ENCODE measurements around the gene CADPS. TPM values are rescaled to one million over a fixed set of nuclear protein-coding genes. Genes with fewer than 3 reads are reported as not detected.
A peak's percentile ranks its signal among the peaks of the same experiment; 100 is the strongest.

Gene CADPS
- total and polyA plus RNA-seq, 9 of the 15 experiments (the other 6 are each of a cell fraction or from before 2014, with no cell fraction given), result not detected

DNA sequence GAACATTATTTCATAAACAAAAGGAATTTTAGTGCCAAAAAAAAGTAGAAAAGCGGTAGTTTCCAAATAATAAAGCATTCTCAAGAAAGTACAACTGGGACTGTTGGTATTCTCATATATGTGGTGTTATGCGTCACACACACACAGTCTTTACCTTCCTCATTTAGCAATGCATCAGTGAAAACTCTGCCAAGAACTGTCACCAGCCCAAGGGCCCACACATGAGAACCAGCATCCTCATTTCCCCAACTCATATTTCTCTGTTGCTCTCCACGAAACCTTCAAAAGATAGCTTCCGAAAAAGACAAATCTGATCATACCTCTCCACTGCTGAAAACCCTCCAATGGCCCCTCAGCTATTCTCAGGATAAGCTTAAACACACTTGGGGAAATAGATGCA is 150.7 kb downstream of the CADPS start:
- Histone ChIP-seq H3K4me2 (ENCODE audit: insufficient read depth, low read length) (no peak overlapping the region), H3K4me3 (no peak overlapping the region), H3K4me1 (replicated peaks in 1 of 2; ENCODE audit: control insufficient read depth in 2 of 2, insufficient read depth in 2 of 2, low read length in 2 of 2) (no peaks in the 10 kb centered on the region), H3K9me1 (ENCODE audit: control insufficient read depth, insufficient read depth, low read length) (no peaks in the 10 kb centered on the region), H3K79me2 (ENCODE audit: control insufficient read depth, insufficient read depth, low read length) (no peaks in the 10 kb centered on the region), H3K9me3 (replicated peaks; ENCODE audit: control insufficient read depth, insufficient read depth, low read depth, low read length) (no peaks in the 10 kb centered on the region), H2AFZ (ENCODE audit: low read depth, low read length) (no peak overlapping the region), H3K36me3 (ENCODE audit: control insufficient read depth, insufficient read depth, low read length) (no peaks in the 10 kb centered on the region), H3K9ac (ENCODE audit: insufficient read depth in 1 of 2, low read depth in 2 of 2, low read length in 2 of 2) (no peak overlapping the region), H4K20me1 (replicated peaks; ENCODE audit: control insufficient read depth, insufficient read depth, low read length) (no peaks in the 10 kb centered on the region), H3K27me3 (ENCODE audit: control insufficient read depth in 2 of 2, insufficient read depth in 2 of 2, low read length in 2 of 2) (no peaks in the 10 kb centered on the region), H3K27ac (ENCODE audit: extremely low read depth, low read depth, low read length) (no peak overlapping the region)
- FAIRE-seq (no peak), ATAC-seq (no peak), DNase-seq (ENCODE audit: extremely low read depth in 1 of 4, low spot score in 3 of 4) (no peak)
- no TSS peak for BruUV-seq (replicated peaks)
- intact Hi-C loops (cut with micrococcal nuclease), result no loop called here
- POLR2A ChIA-PET, result no interaction called here
- WGBS (ENCODE audit: insufficient coverage, low coverage, missing lambda C conversion rate), result 2% methylated on average over 4 of the region's 4 CpGs
- TF ChIP-seq ZNF444 (CRISPR knock-in tag; IDR thresholded peaks at IDR 0.05) (no peak), PRMT5 (CRISPR knock-in tag; IDR thresholded peaks at IDR 0.05) (no peak)
- TF ChIP-seq, protein P1, sequence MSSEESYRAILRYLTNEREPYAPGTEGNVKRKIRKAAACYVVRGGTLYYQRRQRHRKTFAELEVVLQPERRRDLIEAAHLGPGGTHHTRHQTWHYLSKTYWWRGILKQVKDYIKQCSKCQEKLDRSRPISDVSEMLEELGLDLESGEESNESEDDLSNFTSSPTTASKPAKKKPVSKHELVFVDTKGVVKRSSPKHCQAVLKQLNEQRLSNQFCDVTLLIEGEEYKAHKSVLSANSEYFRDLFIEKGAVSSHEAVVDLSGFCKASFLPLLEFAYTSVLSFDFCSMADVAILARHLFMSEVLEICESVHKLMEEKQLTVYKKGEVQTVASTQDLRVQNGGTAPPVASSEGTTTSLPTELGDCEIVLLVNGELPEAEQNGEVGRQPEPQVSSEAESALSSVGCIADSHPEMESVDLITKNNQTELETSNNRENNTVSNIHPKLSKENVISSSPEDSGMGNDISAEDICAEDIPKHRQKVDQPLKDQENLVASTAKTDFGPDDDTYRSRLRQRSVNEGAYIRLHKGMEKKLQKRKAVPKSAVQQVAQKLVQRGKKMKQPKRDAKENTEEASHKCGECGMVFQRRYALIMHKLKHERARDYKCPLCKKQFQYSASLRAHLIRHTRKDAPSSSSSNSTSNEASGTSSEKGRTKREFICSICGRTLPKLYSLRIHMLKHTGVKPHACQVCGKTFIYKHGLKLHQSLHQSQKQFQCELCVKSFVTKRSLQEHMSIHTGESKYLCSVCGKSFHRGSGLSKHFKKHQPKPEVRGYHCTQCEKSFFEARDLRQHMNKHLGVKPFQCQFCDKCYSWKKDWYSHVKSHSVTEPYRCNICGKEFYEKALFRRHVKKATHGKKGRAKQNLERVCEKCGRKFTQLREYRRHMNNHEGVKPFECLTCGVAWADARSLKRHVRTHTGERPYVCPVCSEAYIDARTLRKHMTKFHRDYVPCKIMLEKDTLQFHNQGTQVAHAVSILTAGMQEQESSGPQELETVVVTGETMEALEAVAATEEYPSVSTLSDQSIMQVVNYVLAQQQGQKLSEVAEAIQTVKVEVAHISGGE (CRISPR knock-in tag; IDR thresholded peaks at IDR 0.05), result peak in 1 of 3 experiments; percentile 9; a peak in 1 of 6 replicates
- CTCF ChIA-PET (ENCODE audit: low intra/inter-chr PET ratio), result no interaction called here
- in situ Hi-C loops (cut with MboI), result no loop called here

Data from K562 (cell line).